ENCODE measurements around the gene CPTP. TPM values are rescaled to one million over a fixed set of nuclear protein-coding genes. Genes with fewer than 3 reads are reported as not detected.
A peak's percentile ranks its signal among the peaks of the same experiment; 100 is the strongest.
"Not testable (repeated sequence)": the region's sequence is repeated elsewhere in the genome, so short reads cannot be mapped to it uniquely, and the experiment has no call there.

CPTP gene
- total RNA-seq, 1 experiment from 2014 or later: 22.2 TPM

DNA sequence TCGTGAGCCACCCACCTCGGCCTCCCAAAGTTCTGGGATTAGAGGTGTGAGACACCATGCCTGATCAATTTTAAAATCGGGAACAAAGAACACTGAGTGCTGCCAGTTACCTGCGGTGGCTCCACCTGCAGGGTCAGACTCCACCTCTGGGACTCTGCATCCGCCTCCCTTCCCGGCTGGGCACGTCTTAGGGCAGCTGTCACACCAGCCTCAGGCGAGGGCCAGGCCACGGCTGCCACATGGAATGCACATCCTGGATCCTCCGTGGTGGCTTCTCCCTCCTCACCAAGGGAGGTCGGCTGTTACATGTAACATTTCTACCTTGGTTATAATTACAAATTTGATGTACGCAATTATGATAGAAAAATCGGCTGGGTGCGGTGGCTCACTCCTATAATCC, 39.7 kb downstream of the CPTP start:
- in situ Hi-C loops (cut with HindIII; ENCODE audit: low pct_unique_long_range_greater_than_20kb, low sequenced_read_pairs): no loop called here
- DNase-seq (ENCODE audit: low read depth, low spot score): no peak

DNA sequence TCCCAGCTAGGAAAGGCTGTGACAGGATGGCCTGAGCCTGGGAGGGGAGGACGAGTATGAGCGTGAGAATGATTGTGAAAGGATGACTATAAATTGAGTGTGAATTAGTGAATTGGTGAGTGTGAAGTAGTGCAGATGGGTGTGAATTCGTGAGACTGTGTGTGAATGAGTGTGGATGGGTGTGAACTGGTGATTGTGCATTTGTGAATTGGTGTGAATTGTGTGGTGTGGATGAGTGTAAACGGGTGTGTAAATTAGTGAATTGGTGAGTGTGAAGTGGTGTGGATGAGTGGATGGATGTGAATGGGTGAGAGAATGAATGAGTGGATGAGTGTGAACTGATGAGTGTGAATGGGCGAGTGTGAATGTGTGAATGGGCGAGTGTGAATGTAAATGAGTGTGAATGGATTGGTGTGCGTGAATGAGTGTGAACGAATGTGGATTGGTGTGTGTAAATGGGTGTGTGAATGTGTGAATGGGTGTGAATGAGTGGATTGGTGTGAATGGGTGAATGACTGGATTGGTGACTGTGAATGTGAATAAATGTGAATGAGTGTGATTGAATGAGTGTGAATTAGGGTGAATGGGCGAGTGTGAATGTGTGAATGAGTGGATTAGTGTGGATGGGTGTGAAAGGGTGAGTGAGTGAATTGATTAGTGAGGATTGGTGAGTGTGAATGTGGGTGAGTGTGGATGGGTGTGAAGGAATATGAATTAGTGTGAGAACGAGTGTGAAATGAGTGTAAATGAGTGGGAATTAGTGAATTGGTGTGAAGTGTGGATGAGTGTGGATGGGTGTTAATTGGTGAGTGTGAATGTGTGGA, 41.5 kb downstream of the CPTP start:
- no peak for DNase-seq (ENCODE audit: low read depth, low spot score)
- in situ Hi-C loops (cut with HindIII; ENCODE audit: low pct_unique_long_range_greater_than_20kb, low sequenced_read_pairs): no loop called here

DNA sequence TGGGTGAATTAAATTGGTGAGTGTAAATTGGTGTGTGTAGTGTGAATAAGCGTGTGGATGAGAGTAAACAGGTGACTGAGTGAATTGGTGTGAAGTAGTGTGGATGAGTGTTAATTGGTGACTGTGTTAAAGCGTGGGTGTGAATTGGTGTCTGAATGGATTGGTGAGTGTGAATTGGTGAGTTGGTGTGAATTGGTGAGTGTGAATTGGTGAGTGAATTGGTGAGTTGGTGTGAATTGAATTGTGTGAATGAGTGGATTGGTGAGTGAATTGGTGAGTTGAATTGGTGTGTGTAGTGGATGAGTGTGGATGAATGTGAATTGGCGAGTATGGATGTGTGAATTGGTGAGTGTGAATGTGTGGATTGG, 42.1 kb downstream of the CPTP start:
- in situ Hi-C loops (cut with HindIII; ENCODE audit: low pct_unique_long_range_greater_than_20kb, low sequenced_read_pairs): no loop called here
- DNase-seq (ENCODE audit: low read depth, low spot score): no peak

DNA sequence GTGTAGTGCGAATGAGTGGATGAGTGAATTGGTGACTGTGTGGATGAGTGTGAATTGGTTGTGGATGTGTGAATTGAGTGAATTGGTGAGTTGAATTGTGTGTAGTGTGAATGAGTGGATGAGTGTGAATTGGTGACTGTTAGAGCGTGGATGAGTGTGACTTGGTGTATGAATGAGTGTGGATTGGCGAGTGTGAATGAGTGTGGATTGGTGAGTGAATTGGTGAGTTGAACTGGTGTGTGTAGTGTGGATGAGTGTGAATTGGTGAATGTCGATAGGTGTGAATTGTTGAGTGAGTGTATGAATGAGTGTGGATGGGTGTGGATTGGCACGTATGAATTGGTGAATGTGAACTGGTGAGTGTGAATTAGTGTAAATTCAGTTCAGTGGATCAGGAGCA, 42.7 kb downstream of the CPTP start:
- in situ Hi-C loops (cut with HindIII; ENCODE audit: low pct_unique_long_range_greater_than_20kb, low sequenced_read_pairs): no loop called here
- no peak for DNase-seq (ENCODE audit: low read depth, low spot score)

DNA sequence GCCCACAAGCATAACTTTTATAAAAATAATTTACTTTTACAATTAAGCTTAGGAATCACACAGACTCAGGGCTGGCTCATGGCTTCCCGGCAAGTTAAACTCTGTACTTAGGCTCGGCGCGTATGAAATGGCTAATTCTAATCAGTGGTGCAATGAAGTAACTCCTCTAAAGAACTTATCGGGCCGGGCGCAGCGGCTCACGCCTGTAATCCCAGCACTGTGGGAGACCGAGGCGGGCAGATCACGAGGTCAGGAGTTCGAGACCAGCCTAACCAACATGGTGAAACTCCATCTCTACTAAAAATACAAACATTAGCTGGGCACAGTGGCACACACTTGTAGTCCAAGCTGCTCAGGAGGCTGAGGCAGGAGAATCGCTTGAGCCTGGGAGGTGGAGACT, 45.5 kb downstream of the CPTP start:
- in situ Hi-C loops (cut with HindIII; ENCODE audit: low pct_unique_long_range_greater_than_20kb, low sequenced_read_pairs); DNase-seq (ENCODE audit: low read depth, low spot score): not testable (repeated sequence)

DNA sequence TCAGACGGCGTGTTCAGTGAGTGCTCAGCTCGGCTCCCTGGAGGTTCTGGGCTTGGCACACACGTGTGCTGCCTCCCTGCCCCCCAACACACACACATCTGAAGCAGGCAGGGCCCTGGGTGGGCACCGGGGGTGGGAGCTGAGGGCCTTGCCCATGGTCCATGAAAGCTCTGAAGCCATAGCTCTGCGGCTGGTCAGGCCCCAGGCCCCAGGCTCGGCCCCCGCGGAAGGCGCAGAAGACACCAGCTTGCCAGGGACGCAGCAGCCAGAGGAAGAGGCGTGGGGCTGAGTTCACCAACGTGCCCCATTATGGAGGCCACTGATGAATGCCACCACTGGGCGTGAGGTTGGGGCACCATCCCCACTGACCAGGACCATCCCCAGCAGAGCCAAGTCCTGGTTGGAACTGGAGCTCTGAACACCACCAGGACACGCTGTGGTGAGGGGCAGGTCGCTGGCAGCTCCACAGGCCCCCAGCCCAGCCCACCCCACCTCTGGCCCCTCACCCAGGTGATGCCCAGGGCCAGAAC, 46.2 kb downstream of the CPTP start:
- in situ Hi-C loops (cut with HindIII; ENCODE audit: low pct_unique_long_range_greater_than_20kb, low sequenced_read_pairs): no loop called here
- DNase-seq (ENCODE audit: low read depth, low spot score): no peak

DNA sequence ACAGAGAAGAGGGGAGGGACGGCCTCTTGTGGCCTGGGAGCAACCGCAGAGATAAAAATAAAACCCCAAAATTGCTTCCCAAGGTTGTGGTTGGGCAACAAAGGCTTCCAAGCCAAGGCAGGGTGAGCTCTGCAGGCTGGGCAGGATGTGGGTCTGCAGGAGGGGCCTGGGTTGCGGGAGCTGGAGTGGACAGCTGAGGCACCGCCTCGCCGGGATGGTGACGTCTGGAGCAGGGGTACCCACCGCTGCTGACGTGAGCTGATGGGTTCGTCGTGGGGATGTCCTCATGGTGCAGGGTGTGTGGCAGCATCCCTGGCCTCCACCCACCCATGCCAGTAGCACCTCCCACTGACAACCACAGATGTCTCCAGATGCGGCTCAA, 46.8 kb downstream of the CPTP start:
- in situ Hi-C loops (cut with HindIII; ENCODE audit: low pct_unique_long_range_greater_than_20kb, low sequenced_read_pairs): no loop called here
- no peak for DNase-seq (ENCODE audit: low read depth, low spot score)

DNA sequence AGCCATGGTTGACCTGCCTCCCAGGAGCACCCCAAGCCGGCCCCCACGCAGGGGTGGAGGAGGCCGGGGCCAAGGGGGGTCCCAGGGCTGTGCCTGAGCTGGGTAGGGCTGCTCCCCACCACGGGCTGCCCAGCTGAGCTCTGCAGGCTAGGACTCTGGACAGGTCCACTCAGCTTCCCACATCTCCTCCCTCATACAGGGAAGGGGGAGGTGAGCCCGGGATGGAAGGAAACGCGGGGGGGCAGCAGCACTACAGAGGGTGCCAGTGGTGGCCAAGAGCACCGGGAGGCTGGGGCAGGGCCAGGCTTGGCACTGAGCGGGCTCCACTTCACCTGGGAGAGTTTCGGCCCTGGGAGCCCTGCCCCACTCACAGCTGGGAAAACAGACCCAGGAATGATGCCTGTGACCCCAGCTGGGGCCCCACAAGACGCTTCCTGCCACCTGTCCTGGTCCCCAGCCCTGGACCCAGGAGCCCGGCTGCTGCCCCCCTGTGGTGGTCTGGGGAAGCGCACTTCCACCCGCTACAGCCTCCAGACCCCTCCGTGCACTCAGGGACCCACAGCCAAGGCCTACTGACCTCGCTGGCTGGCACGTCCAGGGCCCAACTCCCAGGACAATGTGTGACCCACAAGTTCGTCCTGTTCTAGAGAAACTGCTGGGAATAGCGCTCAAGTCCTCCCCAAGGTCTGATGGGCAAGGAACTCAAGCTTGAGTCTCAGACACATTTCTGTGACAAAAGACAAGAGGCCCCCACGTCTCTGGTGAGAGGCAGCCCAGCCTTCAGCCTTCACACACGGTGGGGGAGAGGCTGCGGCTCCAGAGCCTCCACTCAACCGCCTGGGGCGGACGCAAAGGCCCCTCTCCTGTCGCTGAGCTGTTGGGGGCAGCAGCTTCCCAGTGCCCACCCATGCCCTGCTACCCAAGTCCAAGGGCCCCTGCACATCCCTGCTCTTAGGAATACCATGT, 47.4 kb downstream of the CPTP start:
- in situ Hi-C loops (cut with HindIII; ENCODE audit: low pct_unique_long_range_greater_than_20kb, low sequenced_read_pairs): no loop called here
- peak; percentile 44 for DNase-seq (ENCODE audit: low read depth, low spot score)

DNA sequence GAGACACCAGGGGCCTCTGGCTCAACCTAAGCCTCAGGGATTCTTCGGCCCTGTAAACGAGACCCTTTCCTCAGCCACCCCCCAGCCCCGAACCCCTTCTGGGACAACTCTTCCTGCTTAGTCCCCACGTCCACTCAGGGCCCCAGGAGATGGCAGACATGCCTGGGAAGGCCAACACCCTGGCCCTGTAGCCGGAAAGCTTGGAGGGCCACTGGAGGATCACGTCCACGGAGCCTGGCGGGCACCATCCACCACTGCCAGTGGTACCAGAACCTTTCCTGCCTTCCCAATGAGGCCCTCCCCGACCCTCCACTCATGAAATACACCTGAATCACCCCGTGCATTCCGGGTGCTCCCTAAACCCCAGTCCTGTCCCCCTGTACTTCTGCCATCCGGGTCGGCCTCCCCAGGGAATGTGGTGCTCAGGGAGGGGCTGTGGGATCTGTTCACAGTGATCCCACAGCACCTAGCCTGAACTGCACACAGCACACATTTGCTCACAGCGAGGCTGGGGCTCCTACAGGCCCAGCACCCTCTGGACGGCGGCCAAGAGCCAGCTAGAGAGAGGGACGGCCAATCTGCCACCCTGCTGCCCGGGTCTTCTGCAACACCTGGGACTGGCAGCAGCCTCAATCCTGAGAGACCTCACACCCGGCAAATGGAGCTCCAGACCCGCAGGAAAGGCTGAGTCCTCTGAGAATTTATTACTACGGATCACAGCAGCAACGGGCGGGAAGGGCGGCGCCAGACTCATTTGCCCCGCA, 48.6 kb downstream of the CPTP start:
- in situ Hi-C loops (cut with HindIII; ENCODE audit: low pct_unique_long_range_greater_than_20kb, low sequenced_read_pairs): no loop called here
- DNase-seq (ENCODE audit: low read depth, low spot score): no peak

DNA sequence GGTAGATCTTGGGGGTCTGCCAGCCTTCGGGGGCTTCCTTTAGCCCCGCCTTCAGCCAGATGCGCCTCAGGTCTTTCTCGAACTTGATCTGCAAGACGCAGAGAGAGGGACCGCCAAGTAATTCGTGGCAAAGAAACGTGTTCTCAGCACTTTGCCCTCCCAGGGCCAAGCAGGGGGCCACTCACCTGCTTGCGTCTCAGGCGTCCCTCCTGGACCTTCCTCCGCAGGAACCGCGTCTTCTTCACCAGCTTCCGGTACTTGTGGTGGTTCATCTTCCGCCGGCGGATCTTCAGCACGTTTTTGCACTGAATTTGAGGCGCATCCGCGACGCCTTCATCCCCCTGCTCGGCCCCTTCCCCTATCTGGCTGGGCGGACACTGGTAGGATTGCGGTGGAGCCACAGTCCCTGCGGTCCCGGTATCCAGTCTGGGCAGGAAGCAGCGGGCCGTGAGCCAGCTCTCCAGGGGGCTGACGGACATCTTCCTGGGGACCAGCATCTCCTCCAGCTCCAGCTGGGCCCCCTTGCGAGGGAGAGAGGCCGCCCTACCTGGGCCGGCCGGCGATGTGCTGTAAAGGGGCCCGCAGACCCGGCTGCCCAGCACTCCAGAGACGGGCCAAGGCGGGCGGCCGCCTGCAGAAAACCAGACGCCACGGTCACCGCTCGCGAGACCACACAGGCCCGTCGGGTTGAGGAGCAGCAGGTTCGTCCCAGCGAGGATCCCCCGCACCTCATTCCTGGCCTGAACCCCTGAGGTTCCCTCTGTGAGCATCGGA, 49.4 kb downstream of the CPTP start:
- in situ Hi-C loops (cut with HindIII; ENCODE audit: low pct_unique_long_range_greater_than_20kb, low sequenced_read_pairs): no loop called here
- no peak for DNase-seq (ENCODE audit: low read depth, low spot score)

DNA sequence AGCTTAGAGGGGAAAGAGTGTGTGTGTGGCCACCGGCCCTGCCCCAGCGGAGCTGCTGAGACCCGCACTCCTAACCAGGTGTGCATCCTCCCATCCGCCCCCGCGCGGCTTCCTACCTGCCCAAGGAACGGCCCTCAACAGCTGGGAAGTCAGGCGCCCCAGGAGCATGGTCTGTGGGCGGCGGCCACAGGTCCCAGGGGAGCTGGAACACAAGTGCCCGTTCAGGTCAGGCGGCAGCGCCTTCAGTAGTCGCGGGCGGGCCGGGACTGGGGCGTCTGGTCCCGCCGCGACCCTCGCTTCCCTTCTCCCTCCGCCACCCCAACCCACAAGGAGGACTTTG, 50.0 kb downstream of the CPTP start:
- in situ Hi-C loops (cut with HindIII; ENCODE audit: low pct_unique_long_range_greater_than_20kb, low sequenced_read_pairs): no loop called here

DNA sequence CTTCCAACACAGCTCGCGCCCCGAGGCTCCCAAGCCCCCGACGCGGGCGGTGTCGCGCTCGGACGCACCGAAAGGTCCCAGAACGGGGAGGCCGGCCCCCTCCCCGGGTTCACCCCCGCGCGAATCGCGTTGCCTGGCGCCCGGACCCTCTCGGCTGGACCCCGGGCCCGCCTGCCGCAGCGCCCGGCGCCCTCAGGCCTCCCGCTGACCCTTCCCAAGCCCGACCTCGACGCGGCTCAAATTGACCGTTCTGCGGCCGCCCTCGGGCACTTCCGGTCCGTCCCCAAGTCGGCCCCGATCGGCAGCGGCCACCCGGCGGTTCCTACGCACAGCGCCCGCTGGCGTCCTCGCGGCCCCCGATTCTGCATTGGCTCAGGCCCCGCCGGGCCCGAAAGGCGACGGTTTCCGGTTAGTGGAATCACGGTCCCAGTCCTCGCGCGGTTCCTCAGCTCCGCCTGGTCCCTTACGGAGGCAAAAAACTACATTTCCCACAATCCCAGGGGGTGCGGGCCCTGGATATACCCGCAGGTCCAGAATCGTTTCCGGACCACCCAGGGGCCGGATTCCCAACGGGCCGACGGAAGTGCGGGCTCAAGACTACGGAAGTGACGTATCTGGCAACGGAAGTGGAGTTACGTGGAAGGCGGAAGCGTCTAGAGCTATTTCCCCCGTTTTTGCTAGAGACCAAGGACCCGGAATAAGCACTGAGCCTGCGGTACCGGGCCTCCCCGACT, 50.5 kb downstream of the CPTP start, which contains the start of gene AURKAIP1:
AURKAIP1 (minus strand) TSS at position 279 of the 734 bp plus-strand sequence. CDS start 451 bp downstream, outside the sequence.
- peak; percentile 99 for DNase-seq (ENCODE audit: low read depth, low spot score)
- in situ Hi-C loops (cut with HindIII; ENCODE audit: low pct_unique_long_range_greater_than_20kb, low sequenced_read_pairs): no loop called here

More for the DNA sequence above, 50.0 kb downstream of the CPTP start:
- DNase-seq (ENCODE audit: low read depth, low spot score): peak; percentile 40

DNA sequence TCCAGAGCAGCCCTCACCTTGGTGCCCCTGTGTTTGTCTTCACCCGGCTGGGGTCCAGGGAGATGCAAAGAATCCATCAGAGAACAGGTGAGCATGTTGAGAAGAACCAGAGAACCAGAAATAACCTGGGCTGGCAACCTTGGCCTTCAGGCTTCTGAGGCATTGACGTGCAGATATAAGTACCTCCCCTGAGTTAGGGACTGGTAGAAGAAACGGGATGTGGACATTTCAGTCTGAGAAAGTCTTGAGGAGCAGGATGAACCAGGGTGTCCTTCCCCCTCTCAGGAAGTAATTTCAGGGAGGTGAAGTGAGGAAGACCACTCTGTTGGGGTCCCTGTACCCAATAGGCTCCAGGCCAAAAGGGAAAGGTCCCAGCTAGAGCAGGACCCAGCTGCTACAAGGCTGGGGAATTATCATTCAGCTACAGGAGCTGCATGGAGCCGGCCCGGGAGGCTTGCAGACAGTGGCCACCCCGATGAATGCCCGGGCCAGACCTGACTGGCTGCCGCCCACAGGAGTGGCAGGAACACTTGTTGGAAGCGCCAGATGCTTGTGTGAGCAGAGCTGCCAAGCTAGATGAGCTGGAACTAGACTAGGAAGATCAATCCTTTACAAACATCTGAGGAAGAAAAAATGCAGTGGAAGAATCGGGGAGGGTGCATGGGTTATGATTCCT, 52.1 kb downstream of the CPTP start:
- DNase-seq (ENCODE audit: low read depth, low spot score): no peak
- in situ Hi-C loops (cut with HindIII; ENCODE audit: low pct_unique_long_range_greater_than_20kb, low sequenced_read_pairs): no loop called here

DNA sequence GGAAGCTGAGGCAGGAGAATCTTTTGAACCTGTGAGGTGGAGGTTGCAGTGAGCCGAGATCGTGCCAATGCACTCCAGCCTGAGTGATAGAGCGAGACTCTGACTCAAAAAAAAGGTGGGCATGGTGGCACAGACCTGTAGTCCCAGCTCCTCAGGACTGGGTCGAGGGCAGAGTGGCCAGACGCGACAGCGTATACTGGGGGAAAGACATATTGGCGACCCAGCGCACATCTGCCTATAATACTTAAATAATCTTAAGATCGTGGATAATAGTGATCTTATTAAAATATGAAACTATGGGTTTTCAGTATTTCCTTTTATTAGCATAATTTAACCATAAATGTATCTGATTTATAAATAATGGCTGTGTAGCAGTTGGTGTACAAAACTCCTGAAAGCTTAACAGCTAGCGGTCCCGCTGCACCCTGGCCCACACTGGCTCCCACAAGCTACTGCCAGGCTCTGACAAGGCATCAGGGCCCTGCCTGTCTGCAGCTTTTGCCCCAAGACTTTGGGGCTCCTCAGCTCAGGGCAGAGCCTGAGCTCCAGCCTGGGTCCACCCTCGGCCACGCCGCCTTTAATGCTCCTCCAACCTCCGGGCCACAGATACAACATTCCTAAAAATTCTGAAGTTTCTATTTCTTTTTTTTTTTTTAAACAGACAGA, 53.1 kb downstream of the CPTP start:
- in situ Hi-C loops (cut with HindIII; ENCODE audit: low pct_unique_long_range_greater_than_20kb, low sequenced_read_pairs): no loop called here
- no peak for DNase-seq (ENCODE audit: low read depth, low spot score)

All from SK-MEL-5 (cell line).